G401.6 (cell line): ENCODE results near the gene TP53.
A peak's percentile ranks its signal among the peaks of the same experiment; 100 is the strongest.

Experiments
- FAIRE-seq: peaks from 2 replicates; lab custom pipeline; 2012; peaks lifted over from hg19 to GRCh38; lab: Jason Lieb, UNC

The TP53 gene

DNA sequence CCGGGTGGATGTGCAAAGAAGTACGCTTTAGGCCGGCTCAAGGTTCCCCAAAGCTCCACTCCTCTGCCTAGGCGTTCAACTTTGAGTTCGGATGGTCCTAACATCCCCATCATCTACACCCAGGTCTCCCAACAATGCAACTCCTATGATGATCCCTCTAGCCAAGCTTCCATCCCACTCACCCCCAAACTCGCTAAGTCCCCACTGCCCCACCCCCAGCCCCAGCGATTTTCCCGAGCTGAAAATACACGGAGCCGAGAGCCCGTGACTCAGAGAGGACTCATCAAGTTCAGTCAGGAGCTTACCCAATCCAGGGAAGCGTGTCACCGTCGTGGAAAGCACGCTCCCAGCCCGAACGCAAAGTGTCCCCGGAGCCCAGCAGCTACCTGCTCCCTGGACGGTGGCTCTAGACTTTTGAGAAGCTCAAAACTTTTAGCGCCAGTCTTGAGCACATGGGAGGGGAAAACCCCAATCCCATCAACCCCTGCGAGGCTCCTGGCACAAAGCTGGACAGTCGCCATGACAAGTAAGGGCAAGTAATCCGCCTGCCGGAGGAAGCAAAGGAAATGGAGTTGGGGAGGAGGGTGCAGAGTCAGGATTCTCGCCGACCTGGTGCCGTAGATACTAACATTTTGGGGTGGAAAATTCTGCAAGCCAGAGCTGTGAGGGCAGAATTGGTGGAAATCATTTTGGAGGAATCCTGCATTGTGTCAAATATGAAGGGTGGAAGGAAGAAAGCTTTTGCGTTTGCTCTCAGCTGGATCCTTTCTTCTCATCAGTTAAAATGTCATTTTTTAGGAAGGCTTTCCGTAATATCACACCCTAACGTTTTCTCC is at the start of gene TP53:
Gene TP53, minus strand, starts transcription at position 419 of the 836 bp plus-strand sequence. CDS start 10,896 bp downstream, outside the sequence.
- peak; percentile 92 for FAIRE-seq

GRCh38 chr17:7732981-7733539 is 45.8 kb upstream of the TP53 start:
- no peak for FAIRE-seq

GRCh38 chr17:7729816-7730215 is 42.5 kb upstream of the TP53 start:
- FAIRE-seq = no peak

DNA sequence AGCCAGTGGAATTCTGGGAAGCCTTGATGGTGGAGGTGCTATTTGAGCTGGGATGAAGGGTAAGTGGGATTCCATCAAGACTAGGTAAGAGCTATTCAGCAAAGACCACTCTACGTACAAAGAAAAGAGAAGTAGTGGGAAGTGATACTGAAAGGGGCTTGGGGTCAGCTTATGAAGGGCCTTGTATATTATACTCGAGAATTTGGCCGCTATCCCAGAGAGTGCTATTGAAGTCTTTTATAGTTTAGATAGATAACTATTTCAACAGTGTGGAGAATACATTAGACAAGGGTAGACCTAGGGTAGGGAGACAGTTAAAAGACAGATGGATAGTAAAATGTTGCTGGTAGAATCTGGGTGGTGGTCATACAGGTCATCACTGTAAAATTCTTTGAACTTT is 40.6 kb upstream of the TP53 start:
- FAIRE-seq = no peak

GRCh38 chr17:7721612-7722011 is 34.3 kb upstream of the TP53 start:
- no peak for FAIRE-seq

GRCh38 chr17:7720125-7720524 is 32.8 kb upstream of the TP53 start:
- FAIRE-seq = no peak

DNA sequence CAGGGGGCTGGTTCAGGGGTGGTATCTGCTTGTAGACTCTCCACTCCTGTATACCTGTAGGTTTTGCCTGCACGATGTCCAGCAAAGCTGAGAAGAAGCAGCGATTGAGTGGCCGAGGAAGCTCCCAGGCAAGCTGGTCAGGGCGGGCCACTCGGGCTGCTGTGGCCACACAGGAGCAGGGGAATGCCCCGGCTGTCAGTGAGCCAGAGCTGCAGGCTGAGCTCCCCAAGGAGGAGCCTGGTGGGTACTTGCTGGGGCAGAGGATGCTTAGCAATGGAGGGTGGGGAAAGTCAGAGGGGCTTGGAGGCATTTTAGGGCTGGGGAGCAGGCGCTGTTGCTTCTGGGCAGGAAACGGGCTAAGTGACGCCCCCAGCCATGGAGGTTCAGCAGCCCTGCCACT is 32.4 kb upstream of the TP53 start:
- no peak for FAIRE-seq

DNA sequence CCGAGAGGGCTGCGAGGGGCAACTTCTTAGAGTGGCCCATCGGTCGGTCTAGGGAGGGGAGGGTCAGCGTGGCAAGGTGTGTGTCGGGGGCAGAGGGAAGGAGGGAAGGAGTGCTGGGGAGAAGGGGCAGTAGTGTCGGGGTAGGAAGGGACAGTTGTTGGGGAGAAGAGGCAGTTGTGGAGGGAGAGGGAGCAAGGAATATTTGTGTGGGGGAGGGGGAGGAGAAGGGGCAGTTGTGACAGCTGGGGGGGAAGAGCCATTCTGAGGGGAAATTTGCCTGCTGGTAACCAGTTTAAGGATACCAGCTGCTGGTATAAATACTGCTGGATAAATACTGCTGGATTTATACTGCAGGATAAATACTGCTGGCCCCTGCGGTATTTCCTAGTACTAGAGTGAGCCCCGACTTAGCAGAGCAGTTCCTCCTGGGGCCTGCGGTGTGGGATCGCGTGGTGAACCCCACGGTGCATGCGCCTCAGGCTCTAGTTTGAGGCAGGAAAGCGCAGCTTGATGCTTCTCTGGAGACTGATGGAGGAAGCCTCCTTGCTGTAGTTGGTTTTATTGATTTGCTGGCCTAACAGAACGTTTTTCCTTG is 30.6 kb upstream of the TP53 start:
- FAIRE-seq = no peak

DNA sequence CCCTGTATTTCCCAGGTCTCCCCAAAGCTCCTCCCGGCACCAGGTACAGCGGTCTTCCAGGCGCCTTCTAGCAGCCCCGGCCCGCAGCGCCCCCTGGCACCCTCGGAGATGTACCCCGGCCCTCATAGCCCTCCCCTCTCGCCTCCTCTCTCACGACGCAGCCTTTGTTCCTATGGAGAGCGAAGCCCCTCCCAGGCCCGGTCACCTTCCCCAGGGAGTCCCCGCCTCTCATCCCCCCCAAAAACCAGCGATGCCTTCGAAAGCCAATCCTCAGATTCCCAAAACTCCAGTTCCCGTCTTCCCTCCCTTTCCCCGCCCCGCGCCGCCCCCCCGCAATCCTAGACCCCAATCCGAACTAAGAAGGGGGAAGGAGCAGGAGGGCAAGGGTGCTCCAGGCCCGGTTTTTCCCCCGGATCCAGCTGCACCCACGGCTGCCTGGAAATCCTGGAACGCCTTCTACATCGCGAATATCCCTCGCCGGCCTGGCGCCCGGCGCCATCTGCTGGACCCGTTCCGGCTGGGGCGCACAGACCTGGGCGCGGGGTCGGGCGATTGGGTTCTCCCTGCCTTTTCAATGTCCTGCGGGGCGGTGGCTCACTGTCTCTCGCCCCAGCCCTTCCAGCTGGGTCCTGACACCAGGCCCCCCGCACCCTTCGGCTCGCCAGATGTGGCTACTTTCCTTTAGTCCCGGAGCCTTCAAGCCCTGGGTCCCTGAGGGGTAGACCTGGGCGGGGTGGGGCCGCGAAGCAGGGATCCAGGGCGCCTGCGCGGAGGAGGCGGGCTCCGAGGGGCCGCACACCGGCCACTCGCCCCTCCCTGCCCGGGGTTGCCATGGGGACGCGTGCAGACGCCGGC is 29.8 kb upstream of the TP53 start, which contains the start of gene DNAH2:
Gene DNAH2, plus strand, starts transcription at position 844 of the 855 bp plus-strand sequence. CDS start 1,991 bp downstream, outside the sequence.
- FAIRE-seq = peak; percentile 67

- FAIRE-seq = no peak
Measured at GRCh38 chr17:7715936-7716886, 28.9 kb upstream of the TP53 start.

DNA sequence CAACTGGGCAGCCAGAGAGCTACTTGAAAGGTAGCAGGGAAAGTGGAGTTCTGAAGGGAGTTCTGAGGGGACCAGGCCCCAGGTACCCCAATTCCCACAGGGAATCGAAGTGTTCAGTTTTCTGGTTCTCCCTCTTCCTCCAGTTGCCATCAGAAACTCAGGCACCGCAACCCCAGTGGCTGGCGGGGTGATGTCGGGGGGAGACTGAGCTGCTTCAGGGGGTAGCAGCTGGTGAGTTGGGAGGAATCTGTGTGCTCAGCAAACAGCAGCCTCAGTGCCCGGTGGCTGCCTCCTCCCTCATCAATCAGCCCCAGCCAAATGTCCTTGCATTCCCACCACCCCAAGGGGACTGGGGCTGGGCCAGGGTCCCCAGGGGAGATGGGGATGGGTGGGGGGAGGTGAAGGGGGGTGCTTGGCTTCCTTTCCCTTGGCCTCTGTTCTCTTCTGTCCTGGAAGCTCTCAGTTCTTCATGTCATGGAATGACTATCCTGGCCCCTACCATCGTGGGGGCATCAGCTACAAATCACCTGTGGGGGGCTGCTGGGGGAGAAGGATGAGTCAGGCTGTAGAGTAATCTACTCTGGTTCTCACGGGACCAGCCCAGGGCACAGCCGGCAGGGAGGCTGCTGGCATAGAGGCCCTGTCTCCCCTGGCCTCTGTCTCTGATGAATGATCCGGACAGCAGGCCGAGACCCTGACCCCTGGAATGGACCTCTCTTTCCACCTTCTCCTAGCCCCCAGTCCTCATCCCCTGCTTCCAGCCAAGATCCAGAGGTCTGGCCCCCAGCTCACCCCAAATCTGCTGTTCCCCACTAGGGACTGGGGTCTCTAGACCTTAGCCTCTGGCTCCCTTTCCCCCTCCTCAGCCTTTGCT is 27.7 kb upstream of the TP53 start:
- no peak for FAIRE-seq

- no peak for FAIRE-seq
Measured at GRCh38 chr17:7713782-7714181, 26.5 kb upstream of the TP53 start.

DNA sequence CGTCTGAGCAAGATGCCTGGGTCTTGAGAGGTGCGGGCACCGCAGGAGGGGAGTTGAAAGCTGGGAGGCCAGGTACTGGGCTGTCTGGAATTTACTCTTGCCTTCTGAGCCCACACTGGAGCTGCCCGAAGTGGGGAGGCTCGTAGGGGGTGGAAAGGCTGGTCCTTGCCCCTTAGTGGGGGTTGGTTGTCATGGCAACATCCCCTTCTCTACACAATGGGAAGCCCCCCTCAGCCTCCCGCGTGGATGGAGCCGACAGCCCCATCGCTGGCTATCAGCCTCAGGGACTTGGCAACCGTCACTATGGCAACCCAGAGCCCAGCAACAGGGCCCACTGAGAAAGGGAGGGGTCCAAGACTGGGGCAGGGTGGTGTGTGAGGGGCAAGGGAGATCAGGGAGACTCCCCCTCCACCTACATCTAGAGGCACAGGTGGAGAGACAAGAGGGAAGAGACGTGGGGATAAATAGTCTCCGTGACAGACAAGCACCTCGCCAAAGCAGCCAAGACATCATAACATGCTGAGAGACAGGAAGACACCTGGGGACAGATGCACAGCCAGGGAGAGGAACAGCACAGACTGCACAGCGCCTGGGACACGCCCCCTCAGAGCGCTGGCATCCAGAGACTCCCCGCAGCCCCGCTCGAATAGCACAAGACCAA is 25.0 kb upstream of the TP53 start:
- no peak for FAIRE-seq

- FAIRE-seq = no peak
Measured at GRCh38 chr17:7711051-7711755, 23.9 kb upstream of the TP53 start.

- FAIRE-seq = no peak
Measured at GRCh38 chr17:7710301-7710700, 23.0 kb upstream of the TP53 start.

- FAIRE-seq = no peak
Measured at GRCh38 chr17:7709031-7709430, 21.7 kb upstream of the TP53 start.

GRCh38 chr17:7707858-7708750 is 20.8 kb upstream of the TP53 start:
- no peak for FAIRE-seq

- FAIRE-seq = no peak
Measured at GRCh38 chr17:7707446-7707845, 20.2 kb upstream of the TP53 start.
